ENCODE measurements around the gene FBXO15.

FBXO15 gene

GRCh38 chr18:74065366-74065765, 82.3 kb downstream of the FBXO15 start:
- TF ChIP-seq CTCF (IDR thresholded peaks at IDR 0.05; ENCODE audit: low read depth, low read length, missing control alignments) = no peak
- no peak overlapping the region for H3K4me3 ChIP-seq (ENCODE audit: low read depth, low read length)
- no peak for DNase-seq (ENCODE audit: low read depth)
- in situ Hi-C loops (cut with HindIII; ENCODE audit: low sequenced_read_pairs) = no loop called here

GRCh38 chr18:74064510-74064909, 83.1 kb downstream of the FBXO15 start:
- no peak overlapping the region for H3K4me3 ChIP-seq (ENCODE audit: low read depth, low read length)
- no peak for DNase-seq (ENCODE audit: low read depth)
- in situ Hi-C loops (cut with HindIII; ENCODE audit: low sequenced_read_pairs) = no loop called here
- no peak for TF ChIP-seq CTCF (IDR thresholded peaks at IDR 0.05; ENCODE audit: low read depth, low read length, missing control alignments)

GRCh38 chr18:74063557-74063956, 84.1 kb downstream of the FBXO15 start:
- no peak overlapping the region for H3K4me3 ChIP-seq (ENCODE audit: low read depth, low read length)
- no peak for DNase-seq (ENCODE audit: low read depth)
- in situ Hi-C loops (cut with HindIII; ENCODE audit: low sequenced_read_pairs) = no loop called here
- TF ChIP-seq CTCF (IDR thresholded peaks at IDR 0.05; ENCODE audit: low read depth, low read length, missing control alignments) = no peak

- in situ Hi-C loops (cut with HindIII; ENCODE audit: low sequenced_read_pairs) = no loop called here
- no peak overlapping the region for H3K4me3 ChIP-seq (ENCODE audit: low read depth, low read length)
- DNase-seq (ENCODE audit: low read depth) = no peak
- TF ChIP-seq CTCF (IDR thresholded peaks at IDR 0.05; ENCODE audit: low read depth, low read length, missing control alignments) = no peak
These were observed 84.6 kb downstream of the FBXO15 start for GRCh38 chr18:74063023-74063422.

- in situ Hi-C loops (cut with HindIII; ENCODE audit: low sequenced_read_pairs) = no loop called here
- H3K4me3 ChIP-seq (ENCODE audit: low read depth, low read length) = no peak overlapping the region
- no peak for TF ChIP-seq CTCF (IDR thresholded peaks at IDR 0.05; ENCODE audit: low read depth, low read length, missing control alignments)
- DNase-seq (ENCODE audit: low read depth) = no peak
These were observed 85.6 kb downstream of the FBXO15 start for GRCh38 chr18:74062037-74062436.

- TF ChIP-seq CTCF (IDR thresholded peaks at IDR 0.05; ENCODE audit: low read depth, low read length, missing control alignments) = no peak
- no peak overlapping the region for H3K4me3 ChIP-seq (ENCODE audit: low read depth, low read length)
- no peak for DNase-seq (ENCODE audit: low read depth)
- in situ Hi-C loops (cut with HindIII; ENCODE audit: low sequenced_read_pairs) = no loop called here
These were observed 87.1 kb downstream of the FBXO15 start for GRCh38 chr18:74060579-74060978.

- no peak overlapping the region for H3K4me3 ChIP-seq (ENCODE audit: low read depth, low read length)
- in situ Hi-C loops (cut with HindIII; ENCODE audit: low sequenced_read_pairs) = no loop called here
- no peak for TF ChIP-seq CTCF (IDR thresholded peaks at IDR 0.05; ENCODE audit: low read depth, low read length, missing control alignments)
- DNase-seq (ENCODE audit: low read depth) = no peak
These were observed 96.8 kb downstream of the FBXO15 start for GRCh38 chr18:74050807-74051206.
